GM18907 (cell line): ENCODE measurements around the gene TXNRD2.

ENCODE experiments used
- ATAC-seq: cut with Tn5 transposase; IDR thresholded peaks from one replicate; pipeline ENCODE4 v1.9.1; 2021; ENCODE audit warnings: mild to moderate bottlenecking, moderate library complexity; ENCODE audit not compliant: unreplicated experiment

TXNRD2 gene

GRCh38 chr22:19941365-19942082 lies at the start of gene TXNRD2, which contains the start of gene COMT:
TSS of gene TXNRD2 (minus strand) at chr22:19941818. CDS start at chr22:19941803, 15 bp downstream.
TSS of gene COMT (plus strand) at chr22:19941772. CDS start at chr22:19962527, 20,755 bp downstream.
- ATAC-seq = peak; percentile 41

- no peak for ATAC-seq
These were observed 49.7 kb upstream of the TXNRD2 start for GRCh38 chr22:19991395-19991644.

- ATAC-seq = no peak
These were observed 49.2 kb upstream of the TXNRD2 start for GRCh38 chr22:19990609-19991394.

- no peak for ATAC-seq
These were observed 48.6 kb upstream of the TXNRD2 start for GRCh38 chr22:19990188-19990587.

- ATAC-seq = no peak
These were observed 48.1 kb upstream of the TXNRD2 start for GRCh38 chr22:19989725-19990067.

GRCh38 chr22:19988965-19989724 lies 47.5 kb upstream of the TXNRD2 start:
- ATAC-seq = no peak

GRCh38 chr22:19988331-19988808 lies 46.8 kb upstream of the TXNRD2 start:
- ATAC-seq = no peak

- ATAC-seq = no peak
These were observed 46.0 kb upstream of the TXNRD2 start for GRCh38 chr22:19987394-19988306.

GRCh38 chr22:19986410-19987341 lies 45.1 kb upstream of the TXNRD2 start:
- peak; percentile 48 for ATAC-seq

GRCh38 chr22:19986011-19986409 lies 44.4 kb upstream of the TXNRD2 start:
- ATAC-seq = no peak

- no peak for ATAC-seq
These were observed 43.5 kb upstream of the TXNRD2 start for GRCh38 chr22:19984851-19985811.

- no peak for ATAC-seq
These were observed 42.7 kb upstream of the TXNRD2 start for GRCh38 chr22:19984201-19984753.

- no peak for ATAC-seq
These were observed 42.1 kb upstream of the TXNRD2 start for GRCh38 chr22:19983741-19984140.

GRCh38 chr22:19982991-19983578 lies 41.5 kb upstream of the TXNRD2 start:
- no peak for ATAC-seq

- no peak for ATAC-seq
These were observed 40.6 kb upstream of the TXNRD2 start for GRCh38 chr22:19981961-19982920.

- no peak for ATAC-seq
These were observed 39.7 kb upstream of the TXNRD2 start for GRCh38 chr22:19981171-19981960.
